Epithelial cell of proximal tubule (primary cell): ENCODE results near the gene CA9. TPM values are rescaled to one million over a fixed set of nuclear protein-coding genes. Genes with fewer than 3 reads are reported as not detected.

Experiments used
- DNase-seq: peaks from one replicate; pipeline ENCODE4 v3.0.0-alpha.2; 2011; ENCODE audit warnings: low read depth
- H3K4me3 ChIP-seq: 2 replicates; pipeline ENCODE4 v1.5.1; 2011; ENCODE audit warnings: low read depth, mild to moderate bottlenecking, low read length
- total RNA-seq: library from RNA; depleted of rRNA; stranded (reverse); fragments of >200 nt; gene quantifications from 2 replicates; pipeline ENCODE4 v1.2.3, GENCODE V29; 2015
- TF ChIP-seq, protein P1 (sequence below): conservative IDR thresholded peaks from 2 replicates; pipeline ENCODE4 v1.5.1; 2012; ENCODE audit warnings: low read depth, mild to moderate bottlenecking, low read length

Gene CA9
- total RNA-seq, 1 donor from 2014 or later, result not detected

DNA sequence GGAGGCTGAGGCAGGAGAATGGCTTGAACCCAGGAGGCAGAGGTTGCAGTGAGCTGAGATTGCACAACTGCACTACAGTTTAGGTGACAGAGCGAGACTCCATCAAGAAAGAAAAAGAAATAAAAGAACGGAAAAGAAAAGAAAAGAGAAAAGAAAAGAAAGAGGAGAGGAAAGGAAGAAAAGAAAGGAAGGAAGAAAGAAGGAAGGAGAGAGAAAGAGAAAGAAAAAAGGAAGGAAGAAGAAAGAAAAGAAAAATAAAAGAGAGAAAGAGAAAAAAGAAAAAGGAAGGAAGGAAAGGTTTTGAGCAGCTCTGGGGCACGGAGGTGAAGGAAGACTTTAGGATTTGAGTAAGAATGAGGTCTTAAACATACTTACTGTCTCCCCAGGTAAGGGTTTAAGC is 39.9 kb downstream of the CA9 start:
- no peak overlapping the region for H3K4me3 ChIP-seq
- TF ChIP-seq, protein P1, sequence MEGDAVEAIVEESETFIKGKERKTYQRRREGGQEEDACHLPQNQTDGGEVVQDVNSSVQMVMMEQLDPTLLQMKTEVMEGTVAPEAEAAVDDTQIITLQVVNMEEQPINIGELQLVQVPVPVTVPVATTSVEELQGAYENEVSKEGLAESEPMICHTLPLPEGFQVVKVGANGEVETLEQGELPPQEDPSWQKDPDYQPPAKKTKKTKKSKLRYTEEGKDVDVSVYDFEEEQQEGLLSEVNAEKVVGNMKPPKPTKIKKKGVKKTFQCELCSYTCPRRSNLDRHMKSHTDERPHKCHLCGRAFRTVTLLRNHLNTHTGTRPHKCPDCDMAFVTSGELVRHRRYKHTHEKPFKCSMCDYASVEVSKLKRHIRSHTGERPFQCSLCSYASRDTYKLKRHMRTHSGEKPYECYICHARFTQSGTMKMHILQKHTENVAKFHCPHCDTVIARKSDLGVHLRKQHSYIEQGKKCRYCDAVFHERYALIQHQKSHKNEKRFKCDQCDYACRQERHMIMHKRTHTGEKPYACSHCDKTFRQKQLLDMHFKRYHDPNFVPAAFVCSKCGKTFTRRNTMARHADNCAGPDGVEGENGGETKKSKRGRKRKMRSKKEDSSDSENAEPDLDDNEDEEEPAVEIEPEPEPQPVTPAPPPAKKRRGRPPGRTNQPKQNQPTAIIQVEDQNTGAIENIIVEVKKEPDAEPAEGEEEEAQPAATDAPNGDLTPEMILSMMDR, result no peak
- no peak for DNase-seq

DNA sequence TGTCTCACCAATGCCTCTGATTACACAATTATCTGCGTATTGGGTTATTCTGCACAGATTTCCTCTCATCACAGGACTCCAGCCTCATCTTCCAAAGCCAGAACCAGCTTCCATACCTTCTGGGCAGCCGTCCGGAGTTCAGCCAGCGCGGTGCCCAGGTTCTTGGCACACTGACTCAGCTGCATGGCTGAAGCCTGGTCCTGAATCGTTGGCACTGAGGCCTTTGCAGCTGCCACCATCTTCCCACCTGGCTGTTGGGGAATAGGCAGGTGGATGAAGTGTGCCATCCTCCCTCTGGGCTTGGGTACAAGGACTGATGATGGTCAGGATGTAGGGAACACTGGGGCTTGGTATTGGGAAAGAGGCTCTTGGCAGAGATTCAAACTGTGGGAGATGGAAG is 40.4 kb downstream of the CA9 start:
- no peak overlapping the region for H3K4me3 ChIP-seq
- TF ChIP-seq, protein P1, result no peak
- DNase-seq, result no peak

DNA sequence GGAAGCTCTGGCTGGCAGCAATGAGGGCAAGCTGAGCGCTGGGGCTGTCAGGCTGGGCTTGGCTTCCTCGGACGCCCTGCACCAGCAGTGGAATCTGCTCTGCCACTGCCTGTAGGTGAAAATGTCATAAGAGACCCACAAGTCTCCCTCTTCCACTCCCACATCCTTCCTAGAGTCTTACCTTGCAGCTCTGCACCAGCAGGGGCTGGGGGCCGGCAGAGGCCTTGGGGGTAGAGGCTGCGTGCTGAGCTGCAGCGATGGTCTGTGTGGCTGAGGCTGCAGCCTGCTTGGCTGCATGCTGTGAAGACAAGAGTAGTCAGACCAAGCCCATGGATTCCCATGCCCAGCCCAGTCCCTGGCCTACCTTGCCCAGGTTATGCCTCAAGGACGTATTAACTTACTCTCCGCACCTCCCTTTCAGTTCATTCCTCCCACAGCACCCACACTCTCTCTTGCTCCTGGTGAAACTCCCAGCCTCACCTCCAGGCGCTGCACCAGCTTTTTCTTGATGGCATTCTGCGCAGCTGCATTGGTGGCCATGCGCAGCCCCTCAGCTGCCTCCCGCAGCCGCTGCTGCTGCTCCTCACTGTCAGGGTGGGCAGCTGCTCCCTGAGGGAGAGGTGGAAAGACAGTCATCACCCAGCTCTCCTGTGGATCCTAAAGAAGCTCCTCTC is 41.0 kb downstream of the CA9 start:
- DNase-seq, result no peak
- no peak overlapping the region for H3K4me3 ChIP-seq
- TF ChIP-seq, protein P1, result no peak

DNA sequence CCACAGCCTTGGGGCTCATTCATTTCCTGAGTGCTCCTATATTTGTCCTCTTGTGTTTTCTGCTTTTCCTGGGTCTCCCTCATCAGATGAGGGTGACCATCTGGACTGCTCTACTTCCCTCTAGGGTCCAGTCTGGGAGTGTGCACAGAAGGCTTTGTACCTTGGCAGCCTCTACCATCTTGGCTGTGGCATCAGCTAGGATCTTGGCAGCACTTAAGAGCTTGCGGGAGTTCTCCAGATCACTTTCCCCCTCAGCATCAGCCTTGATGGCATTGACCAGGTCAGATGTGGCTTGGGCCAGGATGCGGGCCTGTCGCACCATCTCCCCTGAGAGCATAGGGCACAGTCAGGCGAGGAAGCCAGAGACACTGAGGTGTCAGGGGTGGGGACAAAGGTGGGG is 42.5 kb downstream of the CA9 start:
- H3K4me3 ChIP-seq, result no peak overlapping the region
- TF ChIP-seq, protein P1, result peak; percentile 21
- no peak for DNase-seq

- TF ChIP-seq, protein P1, result no peak
- H3K4me3 ChIP-seq, result no peak overlapping the region
- no peak for DNase-seq
Measured at GRCh38 chr9:35717132-35717870, 43.6 kb downstream of the CA9 start.

GRCh38 chr9:35718721-35719511 is 45.2 kb downstream of the CA9 start:
- DNase-seq, result no peak
- TF ChIP-seq, protein P1, result no peak
- no peak overlapping the region for H3K4me3 ChIP-seq
